Adipocyte (in vitro differentiated cells): ENCODE results near the gene S100A1.
"Not testable (repeated sequence)": the region's sequence is repeated elsewhere in the genome, so short reads cannot be mapped to it uniquely, and the experiment has no call there.

ENCODE experiments used
- DNase-seq: peaks from one replicate; pipeline ENCODE4 v3.0.0-alpha.2; 2015; ENCODE audit warnings: low read depth
- H3K27me3 ChIP-seq: replicated peaks from 2 replicates; pipeline ENCODE4 v1.7.0; 2013; ENCODE audit warnings: mild to moderate bottlenecking, low read length, moderate library complexity; ENCODE audit not compliant: control insufficient read depth, insufficient read depth
- H3K36me3 ChIP-seq: 2 replicates; pipeline ENCODE4 v1.7.0; 2013; ENCODE audit warnings: low read length, mild to moderate bottlenecking, moderate library complexity; ENCODE audit not compliant: control insufficient read depth, insufficient read depth, severe bottlenecking
- H3K4me1 ChIP-seq: 2 replicates; pipeline ENCODE4 v1.7.0; 2013; ENCODE audit warnings: mild to moderate bottlenecking, low read length, moderate library complexity; ENCODE audit not compliant: control insufficient read depth, insufficient read depth
- H3K4me3 ChIP-seq: 2 replicates; pipeline ENCODE4 v1.7.0; 2013; ENCODE audit warnings: mild to moderate bottlenecking, low read length, moderate library complexity
- H3K9ac ChIP-seq: 2 replicates; pipeline ENCODE4 v1.7.0; 2013; ENCODE audit warnings: mild to moderate bottlenecking, low read length, moderate library complexity
- H3K9me3 ChIP-seq: 2 replicates; pipeline ENCODE4 v1.7.0; 2013; ENCODE audit warnings: mild to moderate bottlenecking, low read length, moderate library complexity; ENCODE audit not compliant: control insufficient read depth

The S100A1 gene

GRCh38 chr1:153627715-153628626, at the start of gene S100A1:
Gene S100A1 (plus strand): TSS chr1:153628434. CDS start chr1:153630522, 2,088 bp downstream.
- no peaks in the 10 kb centered on the region for H3K9me3 ChIP-seq
- peaks cover 16% of the 10 kb centered on the region for H3K36me3 ChIP-seq
- peak within 1 kb of the TSS; percentile 86 for H3K4me3 ChIP-seq

GRCh38 chr1:153578490-153578889, 49.7 kb upstream of the S100A1 start:
- Histone ChIP-seq H3K4me3 (no peak overlapping the region), H3K4me1 (peaks cover 20% of the 10 kb centered on the region), H3K27me3 (no peaks in the 10 kb centered on the region), H3K9me3 (no peaks in the 10 kb centered on the region), H3K9ac (no peak overlapping the region), H3K36me3 (no peaks in the 10 kb centered on the region)
- peak; percentile 38 for DNase-seq

More at GRCh38 chr1:153627715-153628626, at the start of gene S100A1:
- peak within 1 kb of the TSS; percentile 95 for H3K9ac ChIP-seq
- H3K4me1 ChIP-seq, result peaks cover 76% of the 10 kb centered on the region
- DNase-seq, result no peak
- no peaks in the 10 kb centered on the region for H3K27me3 ChIP-seq

- Histone ChIP-seq H3K9me3 (no peaks in the 10 kb centered on the region), H3K4me1 (peaks cover 18% of the 10 kb centered on the region), H3K36me3 (no peaks in the 10 kb centered on the region), H3K9ac (no peak overlapping the region), H3K4me3 (no peak overlapping the region), H3K27me3 (no peaks in the 10 kb centered on the region)
- DNase-seq, result no peak
Measured at GRCh38 chr1:153578936-153579335, 49.3 kb upstream of the S100A1 start.

- DNase-seq, H3K4me3 ChIP-seq, H3K9ac ChIP-seq, H3K27me3 ChIP-seq, H3K36me3 ChIP-seq, H3K9me3 ChIP-seq: not testable (repeated sequence)
- H3K4me1 ChIP-seq, result peaks cover 27% of the 10 kb centered on the region
Measured at GRCh38 chr1:153582836-153583235, 45.4 kb upstream of the S100A1 start.

GRCh38 chr1:153583514-153583913, 44.7 kb upstream of the S100A1 start:
- not testable (repeated sequence) for H3K4me3 ChIP-seq, H3K36me3 ChIP-seq, H3K9me3 ChIP-seq, H3K9ac ChIP-seq, H3K27me3 ChIP-seq, DNase-seq
- peaks cover 27% of the 10 kb centered on the region for H3K4me1 ChIP-seq

GRCh38 chr1:153583976-153584375, 44.3 kb upstream of the S100A1 start:
- H3K4me1 ChIP-seq, result peaks cover 24% of the 10 kb centered on the region
- no peak overlapping the region for H3K4me3 ChIP-seq
- H3K9me3 ChIP-seq, result no peaks in the 10 kb centered on the region
- H3K9ac ChIP-seq, result no peak overlapping the region
- no peaks in the 10 kb centered on the region for H3K36me3 ChIP-seq
- no peaks in the 10 kb centered on the region for H3K27me3 ChIP-seq
- no peak for DNase-seq

- peaks cover 20% of the 10 kb centered on the region for H3K4me1 ChIP-seq
- DNase-seq, result no peak
- H3K27me3 ChIP-seq, result no peaks in the 10 kb centered on the region
- H3K9me3 ChIP-seq, result no peaks in the 10 kb centered on the region
- H3K4me3 ChIP-seq, result no peak overlapping the region
- no peak overlapping the region for H3K9ac ChIP-seq
- no peaks in the 10 kb centered on the region for H3K36me3 ChIP-seq
Measured at GRCh38 chr1:153585006-153585405, 43.2 kb upstream of the S100A1 start.

- H3K27me3 ChIP-seq, result no peaks in the 10 kb centered on the region
- H3K36me3 ChIP-seq, result no peaks in the 10 kb centered on the region
- no peak overlapping the region for H3K4me3 ChIP-seq
- H3K9ac ChIP-seq, result no peak overlapping the region
- no peaks in the 10 kb centered on the region for H3K9me3 ChIP-seq
- no peak for DNase-seq
- peaks cover 20% of the 10 kb centered on the region for H3K4me1 ChIP-seq
Measured at GRCh38 chr1:153586347-153586746, 41.9 kb upstream of the S100A1 start.

- Histone ChIP-seq H3K4me1 (peaks cover 21% of the 10 kb centered on the region), H3K27me3 (no peaks in the 10 kb centered on the region), H3K4me3 (no peak overlapping the region), H3K9ac (no peak overlapping the region), H3K36me3 (no peaks in the 10 kb centered on the region), H3K9me3 (no peaks in the 10 kb centered on the region)
- DNase-seq, result no peak
Measured at GRCh38 chr1:153587314-153587713, 40.9 kb upstream of the S100A1 start.

- not testable (repeated sequence) for H3K9ac ChIP-seq, H3K9me3 ChIP-seq, H3K4me3 ChIP-seq, DNase-seq, H3K27me3 ChIP-seq, H3K36me3 ChIP-seq
- H3K4me1 ChIP-seq, result peaks cover 28% of the 10 kb centered on the region
Measured at GRCh38 chr1:153588033-153588432, 40.2 kb upstream of the S100A1 start.

- Histone ChIP-seq H3K36me3 (no peaks in the 10 kb centered on the region), H3K4me3 (no peak overlapping the region), H3K4me1 (peaks cover 32% of the 10 kb centered on the region), H3K9ac (no peak overlapping the region), H3K27me3 (no peaks in the 10 kb centered on the region), H3K9me3 (no peaks in the 10 kb centered on the region)
- no peak for DNase-seq
Measured at GRCh38 chr1:153588482-153588881, 39.8 kb upstream of the S100A1 start.
